ENCODE results near the gene CDC25B.
A peak's percentile ranks its signal among the peaks of the same experiment; 100 is the strongest.

Gene CDC25B

GRCh38 chr20:3815703-3816315 is 19.7 kb downstream of the CDC25B start:
- no peak for DNase-seq (ENCODE audit: low read depth)
- no peak overlapping the region for H3K4me3 ChIP-seq (ENCODE audit: low read depth, low read length)
- TF ChIP-seq MAX (IDR thresholded peaks at IDR 0.05; ENCODE audit: low read depth, low read length) (no peak), CTCF (IDR thresholded peaks at IDR 0.05; ENCODE audit: low read depth, low read length) (no peak), POLR2A (IDR thresholded peaks at IDR 0.05; ENCODE audit: extremely low read depth, insufficient read length) (no peak), MYC (IDR thresholded peaks at IDR 0.05; ENCODE audit: low read depth, low read length) (no peak)

GRCh38 chr20:3818155-3819151 is 22.3 kb downstream of the CDC25B start:
- TF ChIP-seq CTCF (IDR thresholded peaks at IDR 0.05; ENCODE audit: low read depth, low read length), result peak; percentile 74
- TF ChIP-seq MYC (IDR thresholded peaks at IDR 0.05; ENCODE audit: low read depth, low read length), result peak; percentile 43; the same call in 1 of the 2 replicates
- no peak for TF ChIP-seq POLR2A (IDR thresholded peaks at IDR 0.05; ENCODE audit: extremely low read depth, insufficient read length)
- peak; percentile 66; the same call in 1 of the 2 replicates for TF ChIP-seq MAX (IDR thresholded peaks at IDR 0.05; ENCODE audit: low read depth, low read length)
- no peak overlapping the region for H3K4me3 ChIP-seq (ENCODE audit: low read depth, low read length)
- DNase-seq (ENCODE audit: low read depth), result peak; percentile 89

- peak overlapping the region; percentile 98 for H3K4me3 ChIP-seq (ENCODE audit: low read depth, low read length)
- DNase-seq (ENCODE audit: low read depth), result peak; percentile 55
- no peak for TF ChIP-seq MYC (IDR thresholded peaks at IDR 0.05; ENCODE audit: low read depth, low read length)
These were observed 23.4 kb downstream of the CDC25B start for GRCh38 chr20:3819411-3820047.

GRCh38 chr20:3820048-3820900 is 24.2 kb downstream of the CDC25B start, which contains the start of gene AP5S1:
AP5S1 (plus strand) TSS chr20:3820547; CDS start chr20:3822118, 1,571 bp downstream.
- peak within 1 kb of the TSS; percentile 98 for H3K4me3 ChIP-seq (ENCODE audit: low read depth, low read length)
- DNase-seq (ENCODE audit: low read depth), result peak; percentile 98
- TF ChIP-seq MAX (IDR thresholded peaks at IDR 0.05; ENCODE audit: low read depth, low read length) (peak; percentile 11), POLR2A (IDR thresholded peaks at IDR 0.05; ENCODE audit: extremely low read depth, insufficient read length) (peak; percentile 76), CTCF (IDR thresholded peaks at IDR 0.05; ENCODE audit: low read depth, low read length) (peak; percentile 90), MYC (IDR thresholded peaks at IDR 0.05; ENCODE audit: low read depth, low read length) (peak; percentile 40; the same call in 1 of the 2 replicates)

- TF ChIP-seq MYC (IDR thresholded peaks at IDR 0.05; ENCODE audit: low read depth, low read length), result 0 out of 2 replicates have a peak, but pooled peaks have one; percentile 21
- TF ChIP-seq POLR2A (IDR thresholded peaks at IDR 0.05; ENCODE audit: extremely low read depth, insufficient read length), result no peak
These were observed 25.0 kb downstream of the CDC25B start for GRCh38 chr20:3820901-3821727.

More at GRCh38 chr20:3820901-3821727, 25.0 kb downstream of the CDC25B start:
- no peak for DNase-seq (ENCODE audit: low read depth)
- H3K4me3 ChIP-seq (ENCODE audit: low read depth, low read length), result peak overlapping the region; percentile 98

Data from NB4 (cell line).